IMR-90 (cell line): ENCODE data around the gene TBC1D10B.
"Not testable (repeated sequence)": the region's sequence is repeated elsewhere in the genome, so short reads cannot be mapped to it uniquely, and the experiment has no call there.

ENCODE experiments used
- CEBPB ChIP-seq: IDR thresholded peaks from 2 replicates; pipeline ENCODE4 v1.6.1; 2012; ENCODE audit warnings: low read depth, low read length, improper control_type of control experiment
- MAZ ChIP-seq: IDR thresholded peaks from 2 replicates; pipeline ENCODE4 v1.6.1; 2012; ENCODE audit warnings: low read depth, mild to moderate bottlenecking, low read length, improper control_type of control experiment, moderate library complexity, borderline replicate concordance
- NFE2L2 ChIP-seq: fragments of 150-350 bp; IDR thresholded peaks from 2 replicates; pipeline ENCODE4 v1.6.1; 2016; ENCODE audit warnings: low read depth, mild to moderate bottlenecking, low read length
- POLR2A ChIP-seq: IDR thresholded peaks from 2 replicates; pipeline ENCODE4 v1.6.1; 2012; ENCODE audit warnings: mild to moderate bottlenecking, low read depth, low read length
- TF ChIP-seq, protein P1 (sequence below): conservative IDR thresholded peaks from 2 replicates; pipeline ENCODE4 v1.5.1; 2012; ENCODE audit warnings: mild to moderate bottlenecking, low read depth, low read length, improper control_type of control experiment
- TF ChIP-seq, protein P2 (sequence below): fragments of 150-350 bp; IDR thresholded peaks from 2 replicates; pipeline ENCODE4 v1.6.1; 2016; ENCODE audit warnings: low read depth, mild to moderate bottlenecking, low read length, moderate library complexity, borderline replicate concordance

DNA sequence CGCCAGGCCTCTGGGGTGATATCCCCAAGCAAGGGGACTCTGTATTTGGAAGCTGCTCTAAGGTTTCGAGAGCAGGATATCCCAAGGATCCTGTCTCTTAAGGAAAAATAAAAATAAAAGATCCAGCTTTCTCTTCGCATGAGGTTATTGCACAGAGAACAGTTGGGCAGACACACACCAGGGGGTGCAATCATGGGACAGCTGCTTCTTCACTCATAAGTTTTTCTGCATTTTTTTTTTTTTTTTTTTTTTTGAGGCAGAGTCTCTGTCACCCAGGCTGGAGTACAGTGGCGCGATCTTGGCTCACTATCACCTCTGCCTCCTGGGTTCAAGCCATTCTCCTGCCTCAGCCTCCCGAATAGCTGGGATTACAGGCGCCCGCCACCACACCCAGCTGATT lies 28.3 kb downstream of the TBC1D10B start:
- TF ChIP-seq CEBPB, POLR2A, MAZ, NFE2L2: not testable (repeated sequence)
- TF ChIP-seq, protein P1, sequence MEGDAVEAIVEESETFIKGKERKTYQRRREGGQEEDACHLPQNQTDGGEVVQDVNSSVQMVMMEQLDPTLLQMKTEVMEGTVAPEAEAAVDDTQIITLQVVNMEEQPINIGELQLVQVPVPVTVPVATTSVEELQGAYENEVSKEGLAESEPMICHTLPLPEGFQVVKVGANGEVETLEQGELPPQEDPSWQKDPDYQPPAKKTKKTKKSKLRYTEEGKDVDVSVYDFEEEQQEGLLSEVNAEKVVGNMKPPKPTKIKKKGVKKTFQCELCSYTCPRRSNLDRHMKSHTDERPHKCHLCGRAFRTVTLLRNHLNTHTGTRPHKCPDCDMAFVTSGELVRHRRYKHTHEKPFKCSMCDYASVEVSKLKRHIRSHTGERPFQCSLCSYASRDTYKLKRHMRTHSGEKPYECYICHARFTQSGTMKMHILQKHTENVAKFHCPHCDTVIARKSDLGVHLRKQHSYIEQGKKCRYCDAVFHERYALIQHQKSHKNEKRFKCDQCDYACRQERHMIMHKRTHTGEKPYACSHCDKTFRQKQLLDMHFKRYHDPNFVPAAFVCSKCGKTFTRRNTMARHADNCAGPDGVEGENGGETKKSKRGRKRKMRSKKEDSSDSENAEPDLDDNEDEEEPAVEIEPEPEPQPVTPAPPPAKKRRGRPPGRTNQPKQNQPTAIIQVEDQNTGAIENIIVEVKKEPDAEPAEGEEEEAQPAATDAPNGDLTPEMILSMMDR, result peak; percentile 22; the same call in 1 of the 2 replicates
- TF ChIP-seq, protein P2, sequence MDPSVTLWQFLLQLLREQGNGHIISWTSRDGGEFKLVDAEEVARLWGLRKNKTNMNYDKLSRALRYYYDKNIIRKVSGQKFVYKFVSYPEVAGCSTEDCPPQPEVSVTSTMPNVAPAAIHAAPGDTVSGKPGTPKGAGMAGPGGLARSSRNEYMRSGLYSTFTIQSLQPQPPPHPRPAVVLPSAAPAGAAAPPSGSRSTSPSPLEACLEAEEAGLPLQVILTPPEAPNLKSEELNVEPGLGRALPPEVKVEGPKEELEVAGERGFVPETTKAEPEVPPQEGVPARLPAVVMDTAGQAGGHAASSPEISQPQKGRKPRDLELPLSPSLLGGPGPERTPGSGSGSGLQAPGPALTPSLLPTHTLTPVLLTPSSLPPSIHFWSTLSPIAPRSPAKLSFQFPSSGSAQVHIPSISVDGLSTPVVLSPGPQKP, result not testable (repeated sequence)
